ENCODE measurements around the gene UQCC3. TPM values are rescaled to one million over a fixed set of nuclear protein-coding genes. Genes with fewer than 3 reads are reported as not detected.

UQCC3 gene
- total and polyA plus RNA-seq, 2 of the 4 experiments (the other 2 are of a cell fraction): 5.7 to 9.7 TPM

Small RNA genes lying within 50 kb of the gene (microRNA-seq; reads per million reads assigned to microRNA genes)
- gene SNORA57 (ENCODE audit: insufficient read depth, insufficient read length): not detected

Small RNA genes lying within 50 kb of the gene (small RNA-seq; reads per million reads assigned to genes)
- 0 reads per million in 5 experiments for gene SNORA57

Other genes with a start within 250 kb of the UQCC3 start
- 695 and 735 TPM in 2 replicates for gene AHNAK, start 124.9 kb upstream of the UQCC3 start, total RNA-seq (2012; rRNA removed)
- gene AHNAK, start 124.9 kb upstream of the UQCC3 start, polyA plus RNA-seq (2012; rRNA removed): 80.7 and 95.1 TPM in 2 replicates
- 1,598 and 1,857 TPM in 2 replicates for gene EEF1G, start 97.8 kb upstream of the UQCC3 start, total RNA-seq (2012; rRNA removed)
- gene EEF1G, start 97.8 kb upstream of the UQCC3 start, polyA plus RNA-seq (2012; rRNA removed): 1,684 and 1,697 TPM in 2 replicates
- 3.3 and 4.3 TPM in 2 replicates for gene TUT1, start 80.2 kb upstream of the UQCC3 start, total RNA-seq (2012; rRNA removed)
- 10.1 TPM in 2 replicates for gene TUT1, start 80.2 kb upstream of the UQCC3 start, polyA plus RNA-seq (2012; rRNA removed)
- gene MTA2, start 69.8 kb upstream of the UQCC3 start, total RNA-seq (2012; rRNA removed): 126 and 136 TPM in 2 replicates
- gene MTA2, start 69.8 kb upstream of the UQCC3 start, polyA plus RNA-seq (2012; rRNA removed): 28.0 and 34.8 TPM in 2 replicates
- gene EML3, start 58.9 kb upstream of the UQCC3 start, total RNA-seq (2012; rRNA removed): 4.4 and 5.0 TPM in 2 replicates
- 24.7 and 26.1 TPM in 2 replicates for gene EML3, start 58.9 kb upstream of the UQCC3 start, polyA plus RNA-seq (2012; rRNA removed)
- gene ROM1, start 58.4 kb upstream of the UQCC3 start, total RNA-seq (2012; rRNA removed): 2.2 TPM in 2 replicates
- gene ROM1, start 58.4 kb upstream of the UQCC3 start, polyA plus RNA-seq (2012; rRNA removed): 1.7 and 2.5 TPM in 2 replicates
- gene B3GAT3, start 49.7 kb upstream of the UQCC3 start, total RNA-seq (2012; rRNA removed): 10.4 and 10.6 TPM in 2 replicates
- gene B3GAT3, start 49.7 kb upstream of the UQCC3 start, polyA plus RNA-seq (2012; rRNA removed): 38.4 and 51.7 TPM in 2 replicates
- 182 and 209 TPM in 2 replicates for gene GANAB, start 25.1 kb upstream of the UQCC3 start, total RNA-seq (2012; rRNA removed)
- 323 and 344 TPM in 2 replicates for gene GANAB, start 25.1 kb upstream of the UQCC3 start, polyA plus RNA-seq (2012; rRNA removed)
- 8.9 and 11.8 TPM in 2 replicates for gene INTS5, start 18.4 kb upstream of the UQCC3 start, total RNA-seq (2012; rRNA removed)
- 14.7 and 14.8 TPM in 2 replicates for gene INTS5, start 18.4 kb upstream of the UQCC3 start, polyA plus RNA-seq (2012; rRNA removed)
- 41.2 and 53.6 TPM in 2 replicates for gene C11orf98, start 6.5 kb upstream of the UQCC3 start, total RNA-seq (2012; rRNA removed)
- gene C11orf98, start 6.5 kb upstream of the UQCC3 start, polyA plus RNA-seq (2012; rRNA removed): 62.3 and 68.9 TPM in 2 replicates
- 6.4 and 7.9 TPM in 2 replicates for gene CSKMT, start 6.4 kb upstream of the UQCC3 start, total RNA-seq (2012; rRNA removed)
- 5.3 and 6.2 TPM in 2 replicates for gene CSKMT, start 6.4 kb upstream of the UQCC3 start, polyA plus RNA-seq (2012; rRNA removed)
- gene LBHD1, start 594 bp downstream of the UQCC3 start, total RNA-seq (2012; rRNA removed): 1.4 and 1.6 TPM in 2 replicates
- gene LBHD1, start 594 bp downstream of the UQCC3 start, polyA plus RNA-seq (2012; rRNA removed): 2.9 and 4.0 TPM in 2 replicates
- 50.0 and 83.0 TPM in 2 replicates for gene UBXN1, start 7.4 kb downstream of the UQCC3 start, total RNA-seq (2012; rRNA removed)
- gene UBXN1, start 7.4 kb downstream of the UQCC3 start, polyA plus RNA-seq (2012; rRNA removed): 81.6 and 96.9 TPM in 2 replicates
- gene LRRN4CL, start 17.9 kb downstream of the UQCC3 start, total RNA-seq (2012; rRNA removed): 0.28 and 0.36 TPM in 2 replicates
- gene LRRN4CL, start 17.9 kb downstream of the UQCC3 start, polyA plus RNA-seq (2012; rRNA removed): 0.84 and 1.1 TPM in 2 replicates
- gene BSCL2, start 35.8 kb downstream of the UQCC3 start, total RNA-seq (2012; rRNA removed): 19.4 and 26.2 TPM in 2 replicates
- gene BSCL2, start 35.8 kb downstream of the UQCC3 start, polyA plus RNA-seq (2012; rRNA removed): 46.0 and 47.1 TPM in 2 replicates
- not detected in 2 replicates for gene GNG3, start 36.0 kb downstream of the UQCC3 start, total RNA-seq (2012; rRNA removed)
- gene GNG3, start 36.0 kb downstream of the UQCC3 start, polyA plus RNA-seq (2012; rRNA removed): not detected in 2 replicates
- 3.9 and 5.0 TPM in 2 replicates for gene HNRNPUL2, start 55.8 kb downstream of the UQCC3 start, total RNA-seq (2012; rRNA removed)
- gene HNRNPUL2, start 55.8 kb downstream of the UQCC3 start, polyA plus RNA-seq (2012; rRNA removed): 25.5 and 30.2 TPM in 2 replicates
- 37.1 and 45.5 TPM in 2 replicates for gene TTC9C, start 56.8 kb downstream of the UQCC3 start, total RNA-seq (2012; rRNA removed)
- 29.1 and 32.9 TPM in 2 replicates for gene TTC9C, start 56.8 kb downstream of the UQCC3 start, polyA plus RNA-seq (2012; rRNA removed)
- gene ZBTB3, start 82.5 kb downstream of the UQCC3 start, total RNA-seq (2012; rRNA removed): 7.8 and 8.1 TPM in 2 replicates
- 2.3 and 3.4 TPM in 2 replicates for gene ZBTB3, start 82.5 kb downstream of the UQCC3 start, polyA plus RNA-seq (2012; rRNA removed)
- gene POLR2G, start 89.9 kb downstream of the UQCC3 start, total RNA-seq (2012; rRNA removed): 110 and 154 TPM in 2 replicates
- 157 and 165 TPM in 2 replicates for gene POLR2G, start 89.9 kb downstream of the UQCC3 start, polyA plus RNA-seq (2012; rRNA removed)
- gene TAF6L, start 99.7 kb downstream of the UQCC3 start, total RNA-seq (2012; rRNA removed): 8.1 and 9.5 TPM in 2 replicates
- gene TAF6L, start 99.7 kb downstream of the UQCC3 start, polyA plus RNA-seq (2012; rRNA removed): 13.5 and 14.5 TPM in 2 replicates
- 20.0 and 29.4 TPM in 2 replicates for gene TMEM179B, start 115.7 kb downstream of the UQCC3 start, total RNA-seq (2012; rRNA removed)
- 67.1 and 71.5 TPM in 2 replicates for gene TMEM179B, start 115.7 kb downstream of the UQCC3 start, polyA plus RNA-seq (2012; rRNA removed)
- 9.7 and 14.2 TPM in 2 replicates for gene TMEM223, start 120.3 kb downstream of the UQCC3 start, total RNA-seq (2012; rRNA removed)
- 15.7 and 18.0 TPM in 2 replicates for gene TMEM223, start 120.3 kb downstream of the UQCC3 start, polyA plus RNA-seq (2012; rRNA removed)
- 26.3 and 27.5 TPM in 2 replicates for gene NXF1, start 133.8 kb downstream of the UQCC3 start, total RNA-seq (2012; rRNA removed)
- gene NXF1, start 133.8 kb downstream of the UQCC3 start, polyA plus RNA-seq (2012; rRNA removed): 90.4 and 97.4 TPM in 2 replicates
- 48.6 and 49.5 TPM in 2 replicates for gene STX5, start 160.4 kb downstream of the UQCC3 start, total RNA-seq (2012; rRNA removed)
- 43.1 and 43.5 TPM in 2 replicates for gene STX5, start 160.4 kb downstream of the UQCC3 start, polyA plus RNA-seq (2012; rRNA removed)
- not detected in 2 replicates for gene TEX54, start 161.2 kb downstream of the UQCC3 start, total RNA-seq (2012; rRNA removed)
- not detected in 2 replicates for gene TEX54, start 161.2 kb downstream of the UQCC3 start, polyA plus RNA-seq (2012; rRNA removed)
- gene WDR74, start 167.9 kb downstream of the UQCC3 start, total RNA-seq (2012; rRNA removed): 40.8 and 44.3 TPM in 2 replicates
- gene WDR74, start 167.9 kb downstream of the UQCC3 start, polyA plus RNA-seq (2012; rRNA removed): 38.4 and 41.9 TPM in 2 replicates
- gene SLC3A2, start 209.2 kb downstream of the UQCC3 start, total RNA-seq (2012; rRNA removed): 114 and 140 TPM in 2 replicates
- gene SLC3A2, start 209.2 kb downstream of the UQCC3 start, polyA plus RNA-seq (2012; rRNA removed): 239 TPM in 2 replicates
- not detected in 2 replicates for gene CHRM1, start 249.7 kb downstream of the UQCC3 start, total RNA-seq (2012; rRNA removed)
- not detected in 2 replicates for gene CHRM1, start 249.7 kb downstream of the UQCC3 start, polyA plus RNA-seq (2012; rRNA removed)

Data from IMR-90 (cell line).